OCI-LY7 (cell line): ENCODE measurements around the gene MLN.

Experiments
- CTCF ChIP-seq: fragments of 200-600 bp; sonication (generic); conservative IDR thresholded peaks from 2 replicates; pipeline ENCODE4 v1.5.1; 2014; ENCODE audit warnings: mild to moderate bottlenecking, antibody characterized with exemption, low read length, moderate library complexity, mixed read lengths
- EZH2phosphoT487 ChIP-seq: fragments of 200-600 bp; sonication (generic); IDR thresholded peaks from 2 replicates; pipeline ENCODE4 v1.6.1; 2018; ENCODE audit warnings: low read depth, borderline replicate concordance, mild to moderate bottlenecking, mixed run types, antibody characterized with exemption, low read length, moderate library complexity, mixed read lengths

- TF ChIP-seq CTCF (no peak), EZH2phosphoT487 (no peak)
Observed at GRCh38 chr6:33802186-33802958, 1.4 kb downstream of the MLN start.
